NCI-H1417 (cell line): ENCODE results near the gene KLHL24.
"Not testable (repeated sequence)": the region's sequence is repeated elsewhere in the genome, so short reads cannot be mapped to it uniquely, and the experiment has no call there.

ENCODE experiments used
- DNase-seq, 3 experiments: peaks; one replicate each; lab custom pipeline; 2025; lab: John Stamatoyannopoulos, UW

KLHL24 gene

DNA sequence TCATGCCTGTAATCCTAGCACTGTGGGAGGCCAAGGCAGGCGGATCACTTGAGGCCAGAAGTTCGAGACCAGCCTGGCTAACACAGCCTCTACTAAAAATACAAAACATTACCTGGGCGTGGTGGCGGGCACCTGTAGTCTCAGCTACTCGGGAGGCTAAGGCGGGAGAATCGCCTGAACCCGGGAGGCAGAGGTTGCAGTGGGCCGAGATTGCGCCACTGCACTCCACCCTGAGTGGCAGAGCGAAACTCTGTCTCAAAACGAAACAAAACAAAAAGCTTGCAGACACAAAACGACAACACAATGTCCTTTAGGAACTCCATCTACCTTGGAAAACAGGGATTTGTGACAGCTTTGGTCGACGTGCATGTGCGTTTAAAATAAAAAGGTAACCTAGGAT, 716 bp upstream of the KLHL24 start:
- no peak for DNase-seq

DNA sequence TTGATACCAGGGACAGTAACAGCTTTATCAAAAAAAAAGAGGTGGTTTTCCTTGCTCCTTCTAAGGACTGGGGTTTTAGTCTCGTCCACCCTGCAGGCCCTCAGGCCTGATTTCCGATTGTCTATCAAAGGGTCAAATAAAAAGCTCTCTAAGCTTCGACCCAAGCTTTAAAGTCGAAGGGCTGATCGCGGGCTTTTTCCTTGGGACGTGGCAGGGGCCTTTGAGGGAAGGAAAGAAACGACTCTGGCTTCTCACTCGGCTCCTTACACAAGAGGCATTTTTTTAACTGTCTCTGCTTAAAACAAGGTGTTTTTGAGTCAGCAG, 354 bp upstream of the KLHL24 start:
- DNase-seq = no peak

DNA sequence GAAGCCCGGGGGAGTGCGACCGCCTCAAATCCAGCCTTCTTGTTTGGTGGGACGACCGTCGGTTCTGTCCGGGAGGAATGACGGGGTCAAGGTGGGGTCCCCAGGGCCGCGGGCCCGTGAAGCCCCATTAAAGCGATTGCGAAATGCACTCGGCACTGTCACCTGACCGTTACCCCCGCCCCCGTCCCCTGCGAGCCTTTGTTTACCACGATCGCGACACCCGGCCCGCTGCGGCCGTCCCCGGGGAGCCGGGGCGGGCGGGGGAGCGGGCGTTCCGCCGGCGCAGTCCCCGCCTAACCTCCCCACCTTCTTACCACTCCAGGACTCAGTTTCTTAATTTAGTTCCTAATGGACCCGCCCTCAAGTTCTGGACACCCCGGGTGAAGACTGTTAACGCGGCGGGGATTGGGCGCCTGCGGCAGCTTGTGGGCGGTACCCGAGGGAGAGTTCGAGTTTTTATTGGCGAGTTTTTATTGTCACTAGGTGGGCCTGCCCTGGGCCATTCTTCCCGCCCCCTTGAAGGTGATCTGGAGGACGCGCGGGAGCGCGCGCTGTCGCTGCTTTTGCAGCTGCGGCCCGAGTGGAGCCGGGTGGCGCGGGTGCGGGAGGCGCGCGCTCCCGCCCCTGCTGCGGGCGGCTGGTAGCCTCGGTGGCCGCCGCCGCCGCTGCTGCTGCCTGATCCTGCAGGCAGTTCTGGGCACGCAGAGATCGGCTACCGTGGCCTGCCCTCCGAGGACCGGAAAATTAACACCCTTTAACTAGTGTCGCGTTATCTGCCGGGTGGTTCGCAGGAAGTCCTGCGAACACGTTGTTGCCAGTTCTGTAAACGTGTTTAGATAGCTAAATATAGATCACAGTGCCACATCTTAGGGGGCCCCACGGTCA, 1.0 kb downstream of the KLHL24 start:
- peak; percentile 97 to 100 (median 99) for DNase-seq

DNA sequence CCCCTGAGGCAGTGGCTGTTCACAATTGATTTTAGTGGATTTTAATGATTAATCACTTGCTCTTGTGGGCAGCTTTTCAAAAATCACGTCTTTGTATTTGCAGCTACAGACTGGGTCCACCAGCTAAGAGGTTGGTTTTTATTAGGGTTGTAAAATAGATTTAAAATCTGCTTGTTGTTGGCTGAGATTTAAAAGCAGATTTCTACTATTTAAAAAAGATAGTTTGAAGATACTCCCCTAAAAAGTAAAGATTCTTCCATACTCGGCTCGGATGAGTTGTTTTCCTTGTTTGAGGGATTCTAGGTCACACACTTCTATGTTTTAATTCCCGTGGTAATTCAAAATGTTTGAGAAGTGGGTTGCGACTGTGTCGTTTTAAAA, 1.7 kb downstream of the KLHL24 start:
- DNase-seq = no peak

DNA sequence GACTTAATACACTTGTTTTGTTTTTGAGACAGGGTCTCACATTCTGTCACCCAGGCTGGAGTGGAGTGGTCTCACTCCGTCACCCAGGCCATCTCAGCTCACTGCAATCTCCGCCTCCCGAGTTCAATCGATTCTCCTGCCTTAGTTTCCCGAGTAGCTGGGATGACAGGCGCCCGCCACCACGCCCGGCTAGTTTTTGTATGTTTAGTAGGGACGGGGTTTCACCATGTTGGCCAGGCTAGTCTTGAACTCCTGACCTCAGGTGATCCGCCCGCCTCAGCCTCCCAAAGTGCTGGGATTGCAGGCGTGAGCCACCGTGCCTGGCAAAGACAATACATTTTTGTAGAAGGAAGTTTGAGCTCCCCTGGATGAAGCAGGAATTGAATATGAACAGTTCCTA, 2.2 kb downstream of the KLHL24 start:
- DNase-seq = not testable (repeated sequence)

DNA sequence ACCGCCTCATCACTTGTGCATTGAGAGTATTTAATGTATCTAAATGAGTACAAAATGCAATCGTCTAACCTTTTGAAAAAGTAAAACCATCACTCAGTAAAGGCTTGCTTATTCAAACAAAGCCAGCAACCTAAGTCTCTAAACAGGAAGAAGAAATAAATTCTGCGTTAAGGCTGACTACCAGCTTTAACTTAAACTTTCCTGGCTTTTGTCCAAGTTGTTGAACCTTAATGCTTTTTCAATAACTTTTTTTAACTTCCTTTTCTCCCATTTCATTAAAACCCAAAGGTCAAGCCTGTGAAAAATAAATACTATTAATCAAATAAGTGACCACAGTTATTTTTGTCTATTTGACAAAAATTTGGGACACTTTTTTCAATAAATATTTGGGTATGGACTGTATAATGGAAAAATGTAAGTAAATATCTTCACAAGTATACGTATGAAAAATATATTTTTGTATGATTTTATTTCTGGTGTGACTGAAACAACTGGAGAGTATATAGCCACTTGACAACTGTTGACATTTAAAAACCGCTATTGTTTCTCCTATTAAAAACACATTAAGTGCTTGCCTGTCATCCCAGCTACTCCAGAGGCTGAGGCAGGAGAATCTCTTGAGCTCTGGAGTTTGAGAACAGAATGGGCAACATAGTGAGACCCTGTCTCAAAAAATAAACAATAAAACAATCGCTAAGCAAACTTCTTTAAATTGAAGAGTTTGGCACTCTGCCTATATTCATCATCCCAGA, 2.9 kb downstream of the KLHL24 start:
- no peak for DNase-seq

DNA sequence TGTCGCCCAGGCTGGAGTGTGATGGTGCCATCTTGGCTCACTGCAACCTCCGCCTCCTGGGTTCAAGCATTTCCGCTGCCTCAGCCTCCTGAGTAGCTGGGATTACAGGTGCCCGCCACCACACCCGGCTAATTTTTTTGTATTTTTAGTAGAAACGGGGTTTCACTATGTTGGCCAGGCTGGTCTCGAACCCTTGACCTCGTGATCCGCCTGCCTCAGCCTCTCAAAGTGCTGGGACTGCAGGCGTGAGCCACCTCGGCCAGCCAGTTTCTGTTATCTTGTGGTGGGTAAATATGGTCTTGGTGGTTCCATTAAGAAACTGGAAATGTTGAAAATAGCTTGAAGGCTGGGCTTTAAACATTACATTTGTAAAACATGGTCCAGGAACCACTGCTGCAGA, 5.2 kb downstream of the KLHL24 start:
- not testable (repeated sequence) for DNase-seq

DNA sequence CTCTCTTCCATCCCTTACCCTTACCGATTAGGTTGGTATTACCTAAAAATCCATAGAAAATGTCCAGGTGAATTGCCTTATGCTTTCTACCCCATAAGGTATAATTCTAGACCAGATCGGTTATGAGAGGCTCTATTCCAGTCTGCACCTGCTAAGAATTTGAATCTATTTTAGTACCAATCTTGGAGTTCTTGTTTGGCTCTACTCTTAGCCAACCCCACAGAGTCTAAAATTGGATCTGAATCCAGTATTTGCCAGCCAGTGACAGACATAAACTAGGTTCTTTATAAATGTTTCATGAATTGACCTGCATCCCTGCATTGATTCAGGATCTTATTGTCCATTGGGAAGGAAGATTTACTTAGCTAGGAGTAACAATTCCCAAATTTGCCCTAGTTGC, 6.5 kb downstream of the KLHL24 start:
- DNase-seq = no peak

DNA sequence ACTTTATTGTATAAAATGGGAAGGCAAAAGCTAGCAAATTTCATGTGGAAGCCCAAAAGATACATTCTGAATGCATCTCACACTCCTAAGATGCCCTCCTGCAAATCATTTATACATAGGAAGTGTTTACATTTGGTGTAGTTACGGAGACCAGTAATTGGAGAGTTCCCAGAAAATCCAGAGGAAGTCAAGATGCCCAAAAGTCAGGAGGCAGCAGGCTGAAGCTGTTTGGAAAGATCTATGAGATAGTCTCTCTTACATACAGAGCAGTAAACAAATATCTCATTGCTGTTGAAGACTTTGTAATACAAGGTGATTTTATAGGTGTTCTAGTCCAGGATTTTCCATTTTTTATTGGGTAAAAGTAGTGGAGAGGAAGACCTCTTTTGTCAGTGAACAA, 8.8 kb downstream of the KLHL24 start:
- DNase-seq = no peak

DNA sequence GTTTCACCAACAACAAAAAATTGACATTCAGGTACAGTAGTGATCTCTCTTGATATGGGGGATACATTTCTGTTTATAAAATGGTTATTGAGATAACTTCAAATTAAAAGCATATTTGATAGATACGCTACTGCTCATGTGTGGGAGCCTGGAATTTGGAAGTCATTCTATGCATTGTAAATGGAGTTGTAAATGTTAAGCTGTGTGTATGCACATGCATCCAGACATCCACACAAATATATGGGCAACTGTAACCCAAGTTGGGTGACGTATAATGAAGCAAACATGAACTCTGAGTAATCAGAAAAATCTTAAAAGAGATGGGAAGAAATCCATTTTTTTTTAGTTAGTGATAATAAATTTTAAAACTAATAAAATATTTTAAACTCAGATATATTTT, 9.8 kb downstream of the KLHL24 start:
- no peak for DNase-seq

DNA sequence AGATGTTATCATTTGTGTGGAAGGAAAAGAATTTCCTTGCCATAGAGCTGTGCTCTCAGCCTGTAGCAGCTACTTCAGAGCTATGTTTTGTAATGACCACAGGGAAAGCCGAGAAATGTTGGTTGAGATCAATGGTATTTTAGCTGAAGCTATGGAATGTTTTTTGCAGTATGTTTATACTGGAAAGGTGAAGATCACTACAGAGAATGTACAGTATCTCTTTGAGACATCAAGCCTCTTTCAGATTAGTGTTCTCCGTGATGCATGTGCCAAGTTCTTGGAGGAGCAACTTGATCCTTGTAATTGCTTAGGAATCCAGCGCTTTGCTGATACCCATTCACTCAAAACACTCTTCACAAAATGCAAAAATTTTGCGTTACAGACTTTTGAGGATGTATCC, 15.1 kb downstream of the KLHL24 start:
- DNase-seq = no peak

DNA sequence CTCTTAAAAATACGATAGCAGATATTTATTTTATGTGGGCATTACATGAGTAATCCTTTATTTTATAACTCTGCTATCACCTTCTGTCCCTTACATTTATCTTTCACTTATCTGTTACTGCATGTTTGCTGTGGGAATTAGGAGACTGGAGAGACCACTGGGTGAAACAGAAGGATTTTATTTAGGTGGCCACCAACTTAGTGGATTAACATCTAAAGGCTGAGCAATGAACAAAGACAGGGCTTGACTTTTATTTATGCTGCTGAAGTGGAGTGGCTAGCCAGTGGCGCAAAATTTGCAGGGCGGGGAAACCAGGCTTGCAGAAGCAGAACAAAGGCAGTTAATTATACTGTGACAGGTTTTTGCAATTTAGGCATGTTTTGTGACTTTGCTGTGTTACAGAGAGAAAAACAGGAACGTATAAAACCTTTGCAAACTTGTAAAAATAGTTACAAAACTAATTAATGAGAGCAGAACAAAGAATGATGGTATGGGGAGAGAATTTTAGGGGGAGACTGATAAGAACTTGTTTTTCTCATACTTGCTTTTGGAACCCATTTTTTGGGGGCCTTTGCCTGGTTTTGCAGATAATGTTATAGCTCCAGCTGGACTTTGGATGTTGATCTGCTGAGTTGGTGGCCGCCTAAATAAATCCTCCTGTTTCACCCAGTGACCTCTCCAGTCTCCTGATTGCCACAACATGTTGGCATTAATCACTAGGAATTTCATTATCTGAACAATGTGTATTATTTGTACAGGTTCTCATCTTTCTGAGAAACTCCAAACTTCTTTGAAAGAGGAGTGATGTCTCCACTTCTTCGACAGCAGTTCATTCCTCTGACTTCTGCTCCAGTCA, 18.0 kb downstream of the KLHL24 start:
- DNase-seq = peak; percentile 9 to 52 (median 35)

DNA sequence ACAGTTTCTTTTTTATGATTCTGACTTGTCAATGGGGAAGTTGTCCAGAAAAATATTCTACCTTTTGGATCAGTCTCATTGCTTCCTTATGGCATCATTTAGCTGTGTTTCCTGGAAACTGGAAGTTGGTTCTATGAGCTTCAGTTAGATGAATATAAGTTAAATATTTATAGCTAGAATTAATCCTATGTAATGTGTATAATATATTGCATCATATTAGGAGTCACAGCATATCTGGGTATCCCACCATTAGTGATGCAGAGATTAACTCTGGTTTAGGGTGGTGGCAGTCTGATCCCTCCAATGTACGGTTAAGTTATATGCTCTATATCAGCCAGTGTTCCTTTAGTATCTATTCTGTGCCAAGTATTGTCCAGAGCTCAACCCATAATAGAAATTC, 19.3 kb downstream of the KLHL24 start:
- no peak for DNase-seq

DNA sequence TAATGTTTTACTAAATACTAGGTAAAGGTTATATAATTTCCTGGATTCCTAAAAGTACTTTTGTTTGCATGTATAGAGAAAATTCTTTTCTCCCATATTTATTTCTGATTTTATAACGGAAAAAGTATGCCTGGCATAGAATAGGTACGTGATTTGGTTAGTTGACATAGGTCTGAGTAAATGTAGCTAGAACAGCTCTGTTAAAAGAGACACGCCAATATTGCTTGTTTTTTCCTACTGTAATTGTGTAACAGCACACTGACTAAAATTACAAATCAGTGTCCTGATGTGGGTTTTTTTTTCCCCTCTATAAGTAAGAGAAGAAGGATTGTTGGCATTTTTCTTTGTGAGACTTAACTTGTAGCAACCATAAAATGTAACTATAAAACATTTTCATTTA, 26.7 kb downstream of the KLHL24 start:
- DNase-seq = no peak

DNA sequence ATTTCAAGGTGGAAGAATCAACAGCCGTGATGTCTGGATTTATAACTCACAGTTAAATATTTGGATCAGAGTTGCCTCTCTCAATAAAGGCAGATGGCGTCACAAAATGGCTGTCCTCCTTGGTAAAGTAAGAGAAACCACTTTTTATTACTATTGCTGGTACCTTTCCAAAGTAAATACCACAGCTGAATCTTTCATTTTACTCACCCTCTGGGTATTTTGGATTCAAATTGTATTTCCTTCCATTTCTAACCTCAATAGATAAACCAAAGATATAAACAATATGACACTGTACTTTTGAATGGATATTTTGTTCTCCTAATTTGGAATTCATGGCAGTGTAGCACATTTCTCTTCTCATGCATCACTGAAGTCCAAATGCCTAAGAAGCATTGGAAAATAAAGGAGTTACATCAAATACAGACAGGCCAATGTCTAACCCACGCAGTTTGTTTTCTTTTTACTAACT, 29.5 kb downstream of the KLHL24 start:
- DNase-seq = no peak

DNA sequence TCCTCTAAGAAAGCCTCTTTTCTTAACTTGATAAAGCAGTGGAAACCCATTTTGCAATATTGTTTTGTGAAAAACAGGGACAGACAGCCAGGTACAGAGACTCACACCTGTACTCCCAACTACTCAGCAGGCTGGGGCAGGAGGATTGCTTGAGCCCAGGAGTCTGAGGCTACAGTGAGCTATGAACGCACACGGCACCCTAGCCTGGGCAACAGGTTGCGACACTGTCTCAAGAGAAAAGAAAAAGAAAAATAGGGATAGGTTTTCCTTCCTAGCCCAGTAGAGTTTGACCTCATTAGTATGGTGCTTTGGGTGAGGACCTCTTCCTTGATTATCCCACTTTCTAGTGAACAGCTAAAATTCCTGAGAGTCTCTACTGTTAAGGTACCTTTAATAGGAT, 44.6 kb downstream of the KLHL24 start:
- DNase-seq = no peak

DNA sequence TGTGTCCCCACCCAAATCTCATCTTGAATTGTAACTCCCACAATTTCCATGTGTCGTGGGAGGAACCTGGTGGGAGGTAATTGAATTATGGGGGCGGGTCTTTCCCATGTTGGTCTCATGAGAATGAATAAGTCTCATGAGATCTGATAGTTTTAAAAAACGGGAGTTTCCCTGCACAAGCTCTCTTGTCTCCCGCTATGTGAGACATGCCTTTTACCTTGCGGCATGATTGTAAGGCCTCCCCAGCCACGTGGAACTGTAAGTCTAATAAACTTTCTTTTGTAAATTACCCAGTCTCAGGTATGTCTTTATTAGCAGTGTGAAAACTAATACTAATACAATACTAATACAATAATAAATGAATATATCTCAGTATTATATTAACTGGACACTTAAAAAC, 52.3 kb downstream of the KLHL24 start:
- DNase-seq = no peak

DNA sequence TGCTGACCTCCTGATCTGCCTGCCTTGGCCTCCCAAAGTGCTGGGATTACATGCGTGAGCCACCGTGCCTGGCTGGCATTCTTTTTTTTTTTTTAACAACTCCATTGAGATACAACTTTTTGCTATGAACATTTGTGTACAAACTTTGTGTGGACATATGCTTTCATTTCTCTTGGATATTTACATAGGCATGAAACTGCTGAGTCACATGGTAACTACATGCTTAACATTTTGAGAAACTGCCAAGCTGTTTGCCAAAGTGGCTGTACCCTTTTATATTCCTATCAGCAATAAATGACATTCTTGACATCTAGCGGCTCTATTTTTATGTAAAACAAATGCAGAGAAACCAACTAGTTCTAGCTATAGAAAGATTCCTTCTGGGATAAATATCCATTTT, 53.5 kb downstream of the KLHL24 start:
- peak in 1 of 3 experiments; percentile 17 for DNase-seq

DNA sequence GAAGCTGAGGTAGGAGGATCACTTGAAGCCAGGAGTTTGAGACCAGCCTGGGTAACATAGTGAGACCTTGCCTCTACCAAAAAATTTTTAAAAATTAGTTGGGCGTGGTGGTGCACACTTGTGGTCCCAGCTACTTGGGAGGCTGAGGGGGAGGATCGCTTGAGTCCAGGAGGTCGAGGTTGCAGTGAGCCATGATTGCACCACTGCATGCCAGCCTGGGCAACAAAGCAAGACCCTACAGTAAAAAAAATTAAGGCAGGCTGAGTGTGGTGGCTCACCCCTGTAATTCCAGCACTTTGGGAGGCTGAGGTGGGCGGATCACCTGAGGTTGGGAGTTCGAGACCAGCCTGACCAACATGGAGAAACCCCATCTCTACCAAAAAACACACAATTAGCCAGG, 54.2 kb downstream of the KLHL24 start:
- DNase-seq = not testable (repeated sequence)

DNA sequence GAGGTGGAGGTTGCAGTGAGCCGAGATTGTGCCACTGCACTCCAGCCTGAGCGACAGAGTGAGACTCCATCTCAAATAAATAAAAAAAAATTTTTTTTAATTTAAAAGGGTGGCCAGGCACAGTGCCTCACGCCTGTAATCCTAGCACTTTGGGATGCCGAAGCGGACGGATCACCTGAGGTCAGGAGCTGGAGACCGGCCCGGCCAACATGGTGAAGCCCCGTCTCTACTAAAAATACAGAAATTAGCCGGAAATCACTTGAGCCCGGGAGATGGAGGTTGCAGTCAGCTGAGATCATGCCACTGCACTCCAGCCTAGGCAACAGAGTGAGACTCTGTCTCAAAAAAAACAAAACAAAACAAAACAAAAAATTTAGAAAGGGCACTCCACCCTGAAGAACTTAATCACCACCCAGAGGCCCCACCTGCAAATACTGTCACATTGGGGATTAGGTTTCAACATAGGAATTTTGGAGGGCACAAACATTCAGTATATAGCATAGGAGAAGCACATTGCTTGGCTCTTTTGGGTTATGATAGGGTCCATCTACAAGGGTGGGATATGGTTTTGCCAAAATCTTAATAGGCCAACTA, 55.1 kb downstream of the KLHL24 start:
- DNase-seq = no peak

DNA sequence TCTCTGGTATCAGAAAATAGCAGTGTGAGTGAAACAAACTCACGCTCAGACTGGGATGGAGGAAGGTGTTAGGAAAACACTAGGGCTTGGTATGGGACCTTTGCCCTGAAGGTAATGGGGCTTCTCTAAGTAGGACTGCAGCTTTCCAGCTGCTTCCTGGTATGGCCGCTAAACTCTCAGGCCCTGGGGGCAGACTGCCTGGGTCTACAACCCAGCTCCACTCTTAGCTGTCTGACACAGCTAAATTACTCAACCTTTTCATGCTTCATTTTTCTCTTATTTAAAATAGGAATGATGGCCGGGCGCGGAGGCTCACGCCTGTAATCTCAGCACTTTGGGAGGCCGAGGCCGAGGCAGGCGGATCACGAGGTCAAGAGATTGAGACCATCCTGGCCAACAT, 57.0 kb downstream of the KLHL24 start:
- DNase-seq = peak in 1 of 3 experiments; percentile 11
